Caco-2 (cell line): ENCODE results near the gene AHNAK2. TPM values are rescaled to one million over a fixed set of nuclear protein-coding genes. Genes with fewer than 3 reads are reported as not detected.

ENCODE experiments used
- BruUV-seq: library from RNA; stranded (reverse); fragments of 400-500 nt; replicated peaks from 2 replicates; lab custom pipeline; 2021; lab: Mats Ljungman, UMichigan
- CTCF ChIA-PET: fragments of 300-600 bp; sonication (Branson Sonifier 250); formaldehyde crosslinking; loops from one replicate; lab custom pipeline; 2022; ENCODE audit warnings: antibody characterized with exemption; lab: Charles Lee
- POLR2A ChIA-PET: fragments of 300-600 bp; sonication (Branson Sonifier 250); formaldehyde crosslinking; loops from one replicate; lab custom pipeline; 2022; ENCODE audit warnings: antibody characterized with exemption; lab: Charles Lee
- DNase-seq, 2 experiments: peaks; one replicate each; pipeline versions ENCODE4 v3.0.0 to v3.0.0-alpha.2; 2020 to 2022
- H3K27me3 ChIP-seq: replicated peaks from 2 replicates; pipeline ENCODE4 v1.6.0; 2011; ENCODE audit warnings: low read length; ENCODE audit not compliant: control insufficient read depth, insufficient read depth
- H3K36me3 ChIP-seq: 2 replicates; pipeline ENCODE4 v1.5.1; 2011; ENCODE audit warnings: low read length; ENCODE audit not compliant: control insufficient read depth, insufficient read depth
- H3K4me1 ChIP-seq: fragments of 250-450 bp; sonication (Bioruptor Pico); 2 replicates; pipeline ENCODE4 v1.5.1; 2020; ENCODE audit warnings: mild to moderate bottlenecking
- H3K4me3 ChIP-seq: 2 replicates; pipeline ENCODE4 v1.5.1; 2011; ENCODE audit warnings: low read depth, mild to moderate bottlenecking, control low read depth, low read length
- H3K9me3 ChIP-seq: fragments of 250-450 bp; sonication (Bioruptor Pico); 2 replicates; pipeline ENCODE4 v1.5.1; 2020; ENCODE audit warnings: mild to moderate bottlenecking, moderate library complexity
- H3K27ac Mint-ChIP-seq: one replicate; pipeline ENCODE4 v1.8.0; 2022; ENCODE audit warnings: mixed read lengths; ENCODE audit not compliant: unreplicated experiment
- H3K27me3 Mint-ChIP-seq: one replicate; pipeline ENCODE4 v1.8.0; 2022; ENCODE audit warnings: mixed read lengths; ENCODE audit not compliant: insufficient read depth, unreplicated experiment
- H3K36me3 Mint-ChIP-seq: one replicate; pipeline ENCODE4 v1.8.0; 2022; ENCODE audit warnings: mild to moderate bottlenecking, mixed read lengths; ENCODE audit not compliant: insufficient read depth, unreplicated experiment
- H3K4me1 Mint-ChIP-seq: one replicate; pipeline ENCODE4 v1.8.0; 2022; ENCODE audit warnings: low read depth, mixed read lengths; ENCODE audit not compliant: unreplicated experiment
- H3K4me3 Mint-ChIP-seq: one replicate; pipeline ENCODE4 v1.8.0; 2022; ENCODE audit warnings: mild to moderate bottlenecking, moderate library complexity, mixed read lengths; ENCODE audit not compliant: unreplicated experiment
- H3K9me3 Mint-ChIP-seq: one replicate; pipeline ENCODE4 v1.8.0; 2022; ENCODE audit warnings: mixed read lengths; ENCODE audit not compliant: unreplicated experiment
- intact Hi-C: fragments of 100-400 bp; cut with micrococcal nuclease; formaldehyde crosslinking; loops from one replicate; pipeline ENCODE4 v1.10.0; 2022; ENCODE audit not compliant: unreplicated experiment
- total RNA-seq: library from RNA; stranded (reverse); gene quantifications from 2 replicates; pipeline ENCODE4 v1.2.3, GENCODE V29; 2022
- TF ChIP-seq, protein P1 (sequence below), 2 experiments: fragments of 200-600 bp in 1 of 2; IDR thresholded peaks; 1 replicate in 1 of 2; 2 replicates in 1 of 2; pipeline versions ENCODE4 v1.5.1 to v1.8.0; 2011 to 2022; ENCODE audit warnings: antibody characterized with exemption in 1 of 2, control low read depth in 1 of 2, inconsistent platforms in 1 of 2, low read depth in 1 of 2, low read length in 1 of 2, mild to moderate bottlenecking in 1 of 2, moderate library complexity in 1 of 2; ENCODE audit not compliant: insufficient read depth in 1 of 2, severe bottlenecking in 1 of 2, unreplicated experiment in 1 of 2

Gene AHNAK2
- total RNA-seq, 1 experiment from 2014 or later: 0.77 TPM

DNA sequence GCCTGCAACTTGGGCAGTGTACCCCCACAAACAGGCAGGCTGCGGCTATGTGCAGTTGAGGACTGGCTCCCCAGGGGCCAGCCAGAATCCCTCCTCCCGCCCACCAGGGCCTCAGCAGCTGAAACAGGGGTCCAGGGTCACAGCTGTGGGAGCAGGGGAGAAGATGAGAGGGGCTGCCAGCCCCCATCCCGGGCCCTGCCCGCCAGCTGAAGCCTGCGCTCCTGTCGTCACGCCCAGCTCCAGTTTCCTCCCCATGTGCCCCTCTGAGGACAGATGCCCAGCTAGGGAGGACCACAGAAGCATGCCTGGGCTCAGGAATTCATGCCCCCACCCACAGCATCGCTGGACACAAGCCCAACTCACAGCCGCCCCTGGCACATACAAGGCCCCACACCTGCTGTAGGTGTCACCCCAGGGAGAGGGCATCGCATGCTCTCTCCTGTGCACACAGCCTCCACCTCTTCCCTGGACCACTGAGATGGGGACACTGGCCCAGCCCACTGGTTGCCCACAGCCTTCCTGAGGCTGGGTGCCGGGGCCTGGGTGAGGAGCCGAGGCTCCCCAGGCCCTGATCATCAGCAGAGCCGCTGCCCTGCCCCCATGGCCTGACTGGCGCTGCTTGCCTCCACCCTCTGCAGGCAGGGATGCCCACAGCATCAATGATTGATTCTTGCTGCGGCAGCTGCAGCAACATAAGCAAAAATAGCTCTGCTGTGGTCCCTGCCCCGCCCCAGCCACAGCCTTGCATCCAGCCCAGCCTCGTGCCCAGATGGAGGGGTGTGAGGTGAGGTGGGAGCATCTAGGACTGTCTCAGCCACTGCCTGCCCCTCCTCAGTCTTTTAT, 3.7 kb upstream of the AHNAK2 start:
- no peaks in the 10 kb centered on the region for H3K36me3 ChIP-seq
- Mint-ChIP-seq H3K4me1 (no peaks in the 10 kb centered on the region), H3K27me3 (peaks cover 2% of the 10 kb centered on the region), H3K9me3 (no peaks in the 10 kb centered on the region), H3K4me3 (no peak overlapping the region), H3K36me3 (no peaks in the 10 kb centered on the region), H3K27ac (no peak overlapping the region)
- ChIA-PET POLR2A (no interaction called here), CTCF (no interaction called here)
- BruUV-seq: no TSS peak
- H3K27me3 ChIP-seq: no peaks in the 10 kb centered on the region
- H3K4me1 ChIP-seq: peaks cover 11% of the 10 kb centered on the region
- intact Hi-C loops: no loop called here
- no peak for DNase-seq
- TF ChIP-seq, protein P1, sequence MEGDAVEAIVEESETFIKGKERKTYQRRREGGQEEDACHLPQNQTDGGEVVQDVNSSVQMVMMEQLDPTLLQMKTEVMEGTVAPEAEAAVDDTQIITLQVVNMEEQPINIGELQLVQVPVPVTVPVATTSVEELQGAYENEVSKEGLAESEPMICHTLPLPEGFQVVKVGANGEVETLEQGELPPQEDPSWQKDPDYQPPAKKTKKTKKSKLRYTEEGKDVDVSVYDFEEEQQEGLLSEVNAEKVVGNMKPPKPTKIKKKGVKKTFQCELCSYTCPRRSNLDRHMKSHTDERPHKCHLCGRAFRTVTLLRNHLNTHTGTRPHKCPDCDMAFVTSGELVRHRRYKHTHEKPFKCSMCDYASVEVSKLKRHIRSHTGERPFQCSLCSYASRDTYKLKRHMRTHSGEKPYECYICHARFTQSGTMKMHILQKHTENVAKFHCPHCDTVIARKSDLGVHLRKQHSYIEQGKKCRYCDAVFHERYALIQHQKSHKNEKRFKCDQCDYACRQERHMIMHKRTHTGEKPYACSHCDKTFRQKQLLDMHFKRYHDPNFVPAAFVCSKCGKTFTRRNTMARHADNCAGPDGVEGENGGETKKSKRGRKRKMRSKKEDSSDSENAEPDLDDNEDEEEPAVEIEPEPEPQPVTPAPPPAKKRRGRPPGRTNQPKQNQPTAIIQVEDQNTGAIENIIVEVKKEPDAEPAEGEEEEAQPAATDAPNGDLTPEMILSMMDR (IDR thresholded peaks at IDR 0.05; ENCODE audit: insufficient read depth in 1 of 2, low read depth in 1 of 2, low read length in 1 of 2, severe bottlenecking in 1 of 2, unreplicated experiment in 1 of 2): no peak
- no peaks in the 10 kb centered on the region for H3K9me3 ChIP-seq
- H3K4me3 ChIP-seq: no peak overlapping the region

GRCh38 chr14:104980611-104981531, 2.7 kb upstream of the AHNAK2 start:
- peaks cover 13% of the 10 kb centered on the region for H3K4me1 ChIP-seq
- ChIA-PET POLR2A (no interaction called here), CTCF (no interaction called here)
- Mint-ChIP-seq H3K36me3 (no peaks in the 10 kb centered on the region), H3K4me1 (peaks cover 7% of the 10 kb centered on the region), H3K27me3 (peaks cover 2% of the 10 kb centered on the region), H3K27ac (no peak overlapping the region), H3K9me3 (no peaks in the 10 kb centered on the region), H3K4me3 (no peak overlapping the region)
- TF ChIP-seq, protein P1 (IDR thresholded peaks at IDR 0.05; ENCODE audit: insufficient read depth in 1 of 2, low read depth in 1 of 2, low read length in 1 of 2, severe bottlenecking in 1 of 2, unreplicated experiment in 1 of 2): no peak
- no peak overlapping the region for H3K4me3 ChIP-seq
- no peak for DNase-seq
- intact Hi-C loops: no loop called here
- no peaks in the 10 kb centered on the region for H3K27me3 ChIP-seq
- no peaks in the 10 kb centered on the region for H3K36me3 ChIP-seq
- H3K9me3 ChIP-seq: no peaks in the 10 kb centered on the region
- BruUV-seq: no TSS peak
